Adrenal gland (tissue), 12 donors: ENCODE results near the gene BARD1. TPM values are rescaled to one million over a fixed set of nuclear protein-coding genes. Genes with fewer than 3 reads are reported as not detected.
"Not testable (repeated sequence)": the region's sequence is repeated elsewhere in the genome, so short reads cannot be mapped to it uniquely, and the experiment has no call there.

Source experiments
- DNase-seq, 7 donors: peaks; one replicate each; pipeline ENCODE4 v3.0.0-alpha.2; 2019 to 2020
- H3K27ac ChIP-seq, 5 donors: fragments of 200-600 bp; sonication (generic) in 4 of 5; 1 replicate in 3 of 5; 2 replicates in 2 of 5; pipeline versions ENCODE4 v1.5.1 to v1.8.0; 2016 to 2020; ENCODE audit warnings: mild to moderate bottlenecking in 1 of 5
- H3K27me3 ChIP-seq: fragments of 200-600 bp; 2 replicates; pipeline ENCODE4 v1.8.0; 2021
- H3K36me3 ChIP-seq, 2 donors: fragments of 200-600 bp; replicated peaks in 1 of 2; 1 replicate in 1 of 2; 2 replicates in 1 of 2; pipeline versions ENCODE4 v1.5.1 to v1.8.0; 2018 to 2022
- H3K4me1 ChIP-seq, 2 donors: fragments of 200-600 bp; replicated peaks in 1 of 2; 1 replicate in 1 of 2; 2 replicates in 1 of 2; pipeline versions ENCODE4 v1.5.1 to v1.8.0; 2018 to 2021
- H3K4me3 ChIP-seq, 4 donors: fragments of 200-600 bp; sonication (generic) in 3 of 4; one replicate each; pipeline ENCODE4 v1.5.1; 2016 to 2018
- H3K9me3 ChIP-seq, 3 donors: fragments of 200-600 bp; sonication (generic) in 1 of 3; replicated peaks in 1 of 3; 1 replicate in 2 of 3; 2 replicates in 1 of 3; pipeline versions ENCODE4 v1.5.1 to v1.8.0; 2016 to 2021
- POLR2A ChIP-seq, 2 donors: fragments of 450-650 bp; IDR thresholded peaks; one replicate each; pipeline ENCODE4 v1.6.1; 2017; ENCODE audit warnings: antibody characterized with exemption in 2 of 2, mild to moderate bottlenecking in 2 of 2, moderate library complexity in 1 of 2
- WGBS, 4 donors: extraction: QIAGEN DNeasy Blood & Tissue Kit in 2 of 4; methylation state at CpG; one replicate each; pipeline versions ENCODE4 v1.1.5 to v1.1.7; 2013 to 2017; 5-methylcytosine and 5-hydroxymethylcytosine counted together
- intact Hi-C, 2 donors: fragments of 100-400 bp; cut with DNase I; formaldehyde crosslinking; loops; one replicate each; pipeline versions ENCODE4 v1.14.1 to v1.15.0; 2022 to 2023
- polyA plus RNA-seq, 3 donors: library from polyadenylated mRNA; stranded (reverse); fragments of 200-250 nt in 2 of 3; fragments of 350-450 nt in 1 of 3; fragmentation: Illumina TruSeq in 1 of 3; extraction: RNeasy Lipid Tissue Mini Kit (QIAGEN cat#74804) in 1 of 3; gene quantifications; one replicate each; pipeline ENCODE4 v1.2.3, GENCODE V29; 2013 to 2014
- total RNA-seq, 9 donors: library from RNA; depleted of rRNA in 4 of 9; stranded (reverse); fragments of >200 nt in 4 of 9; fragments of 120-200 nt in 1 of 9; fragmentation: NEBNext Ultra II Directional in 1 of 9; extraction: Animal tissue kit (Norgen Biotek cat#: 25700) in 1 of 9; gene quantifications; one replicate each; pipeline versions ENCODE4 v1.1.0 to v1.2.4, GENCODE V29; 2013 to 2023
- TF ChIP-seq, protein P1 (sequence below), 6 experiments: fragments of 450-650 bp in 4 of 6; fragments of 200-600 bp in 2 of 6; sonication (generic) in 1 of 6; IDR thresholded peaks; 1 replicate in 5 of 6; 2 replicates in 1 of 6; pipeline versions ENCODE4 v1.5.1 to v1.8.0; 2016 to 2021; ENCODE audit warnings: antibody characterized with exemption in 6 of 6, mild to moderate bottlenecking in 2 of 6, moderate library complexity in 1 of 6
- donor health status: healthy with polysubstance abuse.
- donor health status: Bipolar disorder and iron deficiency.
- donor health status: DM: yes; HTN: yes; CAD: no.
- donor health status: DM: no; HTN: no; CAD: no.
- donor health status: DM: no; HTN: no; CAD: no.
- donor health status: DM: yes; HTN: yes; CAD: no.

BARD1 gene
- total and polyA plus RNA-seq, 12 donors, result 0.71 to 12.7 (median 3.9) TPM

DNA sequence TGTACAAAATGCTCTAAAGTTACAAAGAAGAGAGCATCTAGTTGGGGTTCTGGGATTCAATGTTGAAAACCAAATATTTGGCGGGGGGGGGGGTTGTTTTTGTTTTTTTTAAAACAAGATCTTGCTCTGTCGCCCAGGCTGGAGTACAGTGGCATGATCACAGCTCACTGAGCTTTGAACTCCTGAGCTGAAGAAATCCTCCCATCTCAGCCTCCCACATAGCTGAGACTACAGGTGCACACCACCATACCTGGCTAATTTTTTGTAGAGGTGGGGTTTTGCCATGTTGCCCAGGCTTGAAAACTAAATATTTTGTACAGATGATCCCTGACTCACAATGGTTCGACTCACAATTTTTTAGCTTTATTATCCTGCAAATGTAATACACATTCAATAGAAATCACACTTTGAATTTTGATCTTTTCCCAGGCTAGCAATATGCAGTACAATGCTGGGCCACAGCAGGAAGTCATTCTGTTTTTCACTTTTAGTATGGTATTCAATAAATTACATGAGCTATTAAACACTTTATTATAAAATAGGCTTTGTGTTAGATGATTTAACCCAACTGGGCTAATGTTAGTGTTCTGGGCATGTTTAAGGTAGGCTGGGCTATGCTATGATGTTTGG, 7.6 kb downstream of the BARD1 start:
- no peak for DNase-seq
- intact Hi-C loops, result no loop called here
- Histone ChIP-seq H3K27ac (no peak overlapping the region), H3K9me3 (no peaks in the 10 kb centered on the region), H3K4me1 (no peaks in the 10 kb centered on the region), H3K4me3 (no peak overlapping the region), H3K36me3 (no peaks in the 10 kb centered on the region), H3K27me3 (no peaks in the 10 kb centered on the region)
- WGBS, 4 donors, result 81 to 90% (median 84%) methylated on average over 3 of the region's 3 CpGs
- TF ChIP-seq, protein P1, sequence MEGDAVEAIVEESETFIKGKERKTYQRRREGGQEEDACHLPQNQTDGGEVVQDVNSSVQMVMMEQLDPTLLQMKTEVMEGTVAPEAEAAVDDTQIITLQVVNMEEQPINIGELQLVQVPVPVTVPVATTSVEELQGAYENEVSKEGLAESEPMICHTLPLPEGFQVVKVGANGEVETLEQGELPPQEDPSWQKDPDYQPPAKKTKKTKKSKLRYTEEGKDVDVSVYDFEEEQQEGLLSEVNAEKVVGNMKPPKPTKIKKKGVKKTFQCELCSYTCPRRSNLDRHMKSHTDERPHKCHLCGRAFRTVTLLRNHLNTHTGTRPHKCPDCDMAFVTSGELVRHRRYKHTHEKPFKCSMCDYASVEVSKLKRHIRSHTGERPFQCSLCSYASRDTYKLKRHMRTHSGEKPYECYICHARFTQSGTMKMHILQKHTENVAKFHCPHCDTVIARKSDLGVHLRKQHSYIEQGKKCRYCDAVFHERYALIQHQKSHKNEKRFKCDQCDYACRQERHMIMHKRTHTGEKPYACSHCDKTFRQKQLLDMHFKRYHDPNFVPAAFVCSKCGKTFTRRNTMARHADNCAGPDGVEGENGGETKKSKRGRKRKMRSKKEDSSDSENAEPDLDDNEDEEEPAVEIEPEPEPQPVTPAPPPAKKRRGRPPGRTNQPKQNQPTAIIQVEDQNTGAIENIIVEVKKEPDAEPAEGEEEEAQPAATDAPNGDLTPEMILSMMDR (IDR thresholded peaks at IDR 0.05), result no peak
- no peak for TF ChIP-seq POLR2A (IDR thresholded peaks at IDR 0.05)

DNA sequence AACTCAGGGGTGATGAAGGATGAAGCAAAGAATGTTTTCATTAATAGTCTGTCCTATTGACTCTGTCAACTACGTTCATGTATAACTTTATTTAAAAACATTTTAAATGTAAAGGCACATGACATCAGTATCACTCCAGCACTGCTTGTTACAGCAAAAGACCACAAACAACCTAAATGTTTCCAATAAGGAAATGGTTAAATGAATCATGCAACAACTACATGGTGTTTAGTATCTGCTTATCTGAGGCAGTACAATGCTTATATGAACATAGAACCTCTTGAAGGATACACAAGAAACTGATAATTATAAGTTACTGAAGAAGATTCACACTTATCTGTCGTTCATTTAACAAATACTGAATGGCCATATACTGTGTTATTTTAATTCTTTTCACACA, 8.4 kb downstream of the BARD1 start:
- 92 to 96% (median 94%) methylated on average over 2 of the region's 2 CpGs for WGBS, 4 donors
- Histone ChIP-seq H3K9me3 (no peaks in the 10 kb centered on the region), H3K27ac (no peak overlapping the region), H3K36me3 (no peaks in the 10 kb centered on the region), H3K27me3 (no peaks in the 10 kb centered on the region), H3K4me1 (no peaks in the 10 kb centered on the region), H3K4me3 (no peak overlapping the region)
- DNase-seq, result no peak
- intact Hi-C loops, result no loop called here
- TF ChIP-seq POLR2A (IDR thresholded peaks at IDR 0.05), result no peak
- TF ChIP-seq, protein P1 (IDR thresholded peaks at IDR 0.05), result no peak

DNA sequence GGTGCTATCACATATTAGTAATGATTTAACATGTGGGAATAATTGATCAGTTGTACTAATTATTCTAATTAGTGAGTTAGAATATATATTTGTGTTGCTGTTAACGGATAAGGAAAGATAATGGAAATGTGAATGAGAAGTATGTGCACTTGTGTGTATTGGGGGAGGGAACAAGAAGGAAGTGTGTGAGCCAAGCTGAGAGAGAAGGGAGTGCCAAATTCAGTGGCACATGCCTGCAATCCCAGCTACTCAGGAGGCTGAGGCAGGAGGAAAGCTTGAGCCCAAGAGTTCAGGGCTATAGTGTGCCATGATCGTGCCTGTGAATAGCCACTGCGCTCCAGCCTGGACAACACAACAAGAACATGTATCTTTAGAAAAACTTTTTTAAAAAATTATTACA, 9.3 kb downstream of the BARD1 start:
- intact Hi-C loops, result no loop called here
- Histone ChIP-seq H3K36me3 (no peaks in the 10 kb centered on the region), H3K27ac (no peak overlapping the region), H3K4me3 (no peak overlapping the region), H3K27me3 (no peaks in the 10 kb centered on the region), H3K4me1 (no peaks in the 10 kb centered on the region), H3K9me3 (no peaks in the 10 kb centered on the region)
- DNase-seq, result no peak
- 84 to 96% (median 90%) methylated on average over 3 of the region's 3 CpGs for WGBS, 4 donors
- TF ChIP-seq, protein P1 (IDR thresholded peaks at IDR 0.05), result no peak

DNA sequence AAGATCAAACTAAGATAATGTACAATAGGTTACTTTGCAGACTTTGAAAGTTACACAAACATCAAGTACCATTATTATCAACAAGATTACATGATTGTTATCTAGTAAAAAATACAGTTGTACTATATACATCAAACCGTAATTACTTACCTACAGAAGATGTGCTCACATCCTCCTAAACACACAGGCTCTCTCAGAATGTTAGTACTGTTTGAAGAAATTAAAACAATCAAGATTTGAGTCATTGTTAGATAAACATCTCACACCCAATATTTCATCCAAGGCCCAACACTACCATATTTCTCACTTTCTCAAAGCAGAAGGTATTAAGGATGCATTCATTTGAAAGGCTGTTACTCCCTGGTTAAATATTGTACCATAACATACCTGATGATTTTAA, 12.6 kb downstream of the BARD1 start:
- TF ChIP-seq, protein P1 (IDR thresholded peaks at IDR 0.05), result no peak
- TF ChIP-seq POLR2A (IDR thresholded peaks at IDR 0.05), result no peak
- Histone ChIP-seq H3K36me3 (no peaks in the 10 kb centered on the region), H3K9me3 (no peaks in the 10 kb centered on the region), H3K27ac (no peak overlapping the region), H3K27me3 (no peaks in the 10 kb centered on the region), H3K4me3 (no peak overlapping the region), H3K4me1 (no peaks in the 10 kb centered on the region)
- DNase-seq, result no peak
- intact Hi-C loops, result no loop called here
- WGBS, 4 donors, result 98 to 100% (median 100%) methylated on average over 1 of the region's 1 CpG

DNA sequence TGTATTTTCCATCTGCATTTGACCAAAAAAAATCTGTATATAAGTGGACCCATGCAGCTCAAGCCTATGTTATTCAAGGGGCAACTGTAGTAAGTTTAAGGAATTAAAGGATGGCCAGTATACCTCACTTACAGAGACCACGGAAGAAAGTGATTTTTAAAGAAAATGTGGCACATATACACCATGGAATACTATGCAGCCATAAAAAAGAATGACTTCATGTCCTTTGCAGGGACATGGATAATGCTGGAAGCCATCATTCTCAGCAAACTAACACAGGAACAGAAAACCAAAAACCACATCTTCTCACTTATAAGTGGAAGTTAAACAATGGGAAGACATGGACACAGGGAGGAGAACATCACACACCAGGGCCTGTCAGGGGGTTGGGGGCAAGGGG, 26.3 kb downstream of the BARD1 start:
- H3K36me3 ChIP-seq, H3K4me3 ChIP-seq, H3K9me3 ChIP-seq, H3K27ac ChIP-seq, intact Hi-C loops, H3K4me1 ChIP-seq, H3K27me3 ChIP-seq, DNase-seq: not testable (repeated sequence)
- WGBS, 4 donors, result 93 to 97% (median 95%) methylated on average over 1 of the region's 1 CpG
